ENCODE results near the gene CTSW. TPM values are rescaled to one million over a fixed set of nuclear protein-coding genes. Genes with fewer than 3 reads are reported as not detected.

Gene CTSW
- total and polyA plus RNA-seq, 2 donors (not counting 1 experiment from before 2014, with no cell fraction given): 0.84 to 4.6 TPM

GRCh38 chr11:65931773-65932557, 52.3 kb downstream of the CTSW start:
- Histone ChIP-seq H3K4me3 (ENCODE audit: control extremely low read depth in 1 of 5, extremely low read depth in 1 of 5, insufficient read depth in 1 of 5, low read depth in 2 of 5, low read length in 4 of 5) (no peak overlapping the region), H3K9ac (ENCODE audit: low read length) (no peak overlapping the region), H2AFZ (ENCODE audit: insufficient read depth, low read depth, low read length, poor library complexity, severe bottlenecking) (no peak overlapping the region), H3K36me3 (replicated peaks in 1 of 2; ENCODE audit: control extremely low read depth in 1 of 2, control insufficient read depth in 1 of 2, extremely low read depth in 1 of 2, insufficient read depth in 2 of 2, low read length in 1 of 2) (no peaks in the 10 kb centered on the region), H3K4me1 (ENCODE audit: control insufficient read depth in 2 of 2, insufficient read depth in 2 of 2, low read length in 2 of 2) (peaks cover 20 to 22% of the 10 kb centered on the region in 2 donors), H3K27ac (ENCODE audit: low read length in 2 of 2) (no peak overlapping the region), H4K20me1 (ENCODE audit: control insufficient read depth, insufficient read depth, low read length, poor library complexity, severe bottlenecking) (no peaks in the 10 kb centered on the region), H3K27me3 (replicated peaks in 1 of 4; ENCODE audit: control extremely low read depth in 1 of 4, control insufficient read depth in 3 of 4, insufficient read depth in 4 of 4, low read length in 3 of 4) (no peaks in the 10 kb centered on the region), H3K9me3 (ENCODE audit: control extremely low read depth in 1 of 3, control insufficient read depth in 2 of 3, insufficient read depth in 1 of 3, low read length in 2 of 3) (no peaks in the 10 kb centered on the region), H3K79me2 (ENCODE audit: control insufficient read depth, insufficient read depth, low read length) (no peaks in the 10 kb centered on the region), H3K4me2 (replicated peaks; ENCODE audit: low read depth, low read length, poor library complexity, severe bottlenecking) (no peak overlapping the region)
- peaks cover 18% of the 10 kb centered on the region for H3K4me1 Mint-ChIP-seq
- ATAC-seq (ENCODE audit: low read depth): no peak
- WGBS (ENCODE audit: insufficient coverage): 84% methylated on average over 12 of the region's 13 CpGs
- no peak for DNase-seq
- no peak overlapping the region for H3K27ac Mint-ChIP-seq
- CTCF ChIA-PET: interaction anchor here (0.8 to 1.5 kb wide), 4 partner anchors 9 to 48 kb away, joined by 3 to 6 read pairs (median 4); partner anchors contain the start of gene CCDC85B
- no peaks in the 10 kb centered on the region for H3K9me3 Mint-ChIP-seq (ENCODE audit: insufficient read depth)
- intact Hi-C loops (cut with micrococcal nuclease): no loop called here
- TF ChIP-seq CTCF (IDR thresholded peaks at IDR 0.05) (no peak), EZH2 (IDR thresholded peaks at IDR 0.05; ENCODE audit: borderline replicate concordance, insufficient read depth, low read depth, low read length, poor library complexity, severe bottlenecking) (no peak)
- H3K27me3 Mint-ChIP-seq: no peaks in the 10 kb centered on the region
- POLR2A ChIA-PET: interaction anchor here (0.7 kb wide), 1 partner anchor 42 kb away, joined by 3 read pairs; the partner anchor contains the start of gene CCDC85B
- H3K4me3 Mint-ChIP-seq: no peak overlapping the region

GRCh38 chr11:65932558-65932919, 52.9 kb downstream of the CTSW start:
- Histone ChIP-seq H3K36me3 (replicated peaks in 1 of 2; ENCODE audit: control extremely low read depth in 1 of 2, control insufficient read depth in 1 of 2, extremely low read depth in 1 of 2, insufficient read depth in 2 of 2, low read length in 1 of 2) (no peaks in the 10 kb centered on the region), H4K20me1 (ENCODE audit: control insufficient read depth, insufficient read depth, low read length, poor library complexity, severe bottlenecking) (no peaks in the 10 kb centered on the region), H3K9ac (ENCODE audit: low read length) (no peak overlapping the region), H3K4me1 (ENCODE audit: control insufficient read depth in 2 of 2, insufficient read depth in 2 of 2, low read length in 2 of 2) (peaks cover 15 to 16% of the 10 kb centered on the region in 2 donors), H3K4me3 (ENCODE audit: control extremely low read depth in 1 of 5, extremely low read depth in 1 of 5, insufficient read depth in 1 of 5, low read depth in 2 of 5, low read length in 4 of 5) (no peak overlapping the region), H3K9me3 (ENCODE audit: control extremely low read depth in 1 of 3, control insufficient read depth in 2 of 3, insufficient read depth in 1 of 3, low read length in 2 of 3) (no peaks in the 10 kb centered on the region), H3K27ac (ENCODE audit: low read length in 2 of 2) (no peak overlapping the region), H3K4me2 (replicated peaks; ENCODE audit: low read depth, low read length, poor library complexity, severe bottlenecking) (no peak overlapping the region), H2AFZ (ENCODE audit: insufficient read depth, low read depth, low read length, poor library complexity, severe bottlenecking) (no peak overlapping the region), H3K27me3 (replicated peaks in 1 of 4; ENCODE audit: control extremely low read depth in 1 of 4, control insufficient read depth in 3 of 4, insufficient read depth in 4 of 4, low read length in 3 of 4) (peaks cover 0 to 2% (median 0%) of the 10 kb centered on the region in 4 experiments), H3K79me2 (ENCODE audit: control insufficient read depth, insufficient read depth, low read length) (no peaks in the 10 kb centered on the region)
- no peak overlapping the region for H3K4me3 Mint-ChIP-seq
- DNase-seq (no peak), ATAC-seq (ENCODE audit: low read depth) (no peak)
- intact Hi-C loops (cut with micrococcal nuclease): no loop called here
- H3K4me1 Mint-ChIP-seq: peaks cover 14% of the 10 kb centered on the region
- TF ChIP-seq CTCF (IDR thresholded peaks at IDR 0.05) (no peak), EZH2 (IDR thresholded peaks at IDR 0.05; ENCODE audit: borderline replicate concordance, insufficient read depth, low read depth, low read length, poor library complexity, severe bottlenecking) (no peak)
- no peak overlapping the region for H3K27ac Mint-ChIP-seq
- H3K9me3 Mint-ChIP-seq (ENCODE audit: insufficient read depth): no peaks in the 10 kb centered on the region
- no peaks in the 10 kb centered on the region for H3K27me3 Mint-ChIP-seq
- WGBS (ENCODE audit: insufficient coverage): 71% methylated on average over 5 of the region's 9 CpGs
- POLR2A ChIA-PET: no interaction called here
- CTCF ChIA-PET: interaction anchor here (0.8 to 1.5 kb wide), 2 partner anchors 42 to 48 kb away, joined by 3 to 6 read pairs; partner anchors contain the start of gene CCDC85B

All from B cell (primary cell).